Measurements from ENCODE around the gene MED17. TPM values are rescaled to one million over a fixed set of nuclear protein-coding genes. Genes with fewer than 3 reads are reported as not detected.

MED17 gene
- total RNA-seq, 1 donor from 2014 or later, result 32.4 TPM

GRCh38 chr11:93817426-93818348 lies 33.6 kb downstream of the MED17 start:
- no peak for DNase-seq

GRCh38 chr11:93819966-93820695 lies 36.0 kb downstream of the MED17 start:
- no peak for DNase-seq

- no peak for DNase-seq
Observed at GRCh38 chr11:93820847-93821246, 36.8 kb downstream of the MED17 start.

GRCh38 chr11:93821617-93822016 lies 37.5 kb downstream of the MED17 start:
- no peak for DNase-seq

- no peak for DNase-seq
Observed at GRCh38 chr11:93822359-93822758, 38.3 kb downstream of the MED17 start.

GRCh38 chr11:93823210-93823609 lies 39.1 kb downstream of the MED17 start:
- DNase-seq, result no peak

- no peak for DNase-seq
Observed at GRCh38 chr11:93827363-93827762, 43.3 kb downstream of the MED17 start.

- DNase-seq, result no peak
Observed at GRCh38 chr11:93829598-93829997, 45.5 kb downstream of the MED17 start.

- DNase-seq, result no peak
Observed at GRCh38 chr11:93831343-93832127, 47.5 kb downstream of the MED17 start.

GRCh38 chr11:93832780-93833179 lies 48.7 kb downstream of the MED17 start:
- DNase-seq, result no peak

GRCh38 chr11:93838967-93839366 lies 54.9 kb downstream of the MED17 start:
- no peak for DNase-seq

- DNase-seq, result peak; percentile 24
Observed at GRCh38 chr11:93840180-93840579, 56.1 kb downstream of the MED17 start.

- DNase-seq, result no peak
Observed at GRCh38 chr11:93840981-93841380, 56.9 kb downstream of the MED17 start.

- DNase-seq, result no peak
Observed at GRCh38 chr11:93841446-93841845, 57.4 kb downstream of the MED17 start.

- DNase-seq, result no peak
Observed at GRCh38 chr11:93842034-93842433, 58.0 kb downstream of the MED17 start.

GRCh38 chr11:93842461-93842860 lies 58.4 kb downstream of the MED17 start:
- DNase-seq, result no peak

GRCh38 chr11:93843906-93844305 lies 59.8 kb downstream of the MED17 start:
- no peak for DNase-seq

- no peak for DNase-seq
Observed at GRCh38 chr11:93844568-93844967, 60.5 kb downstream of the MED17 start.

GRCh38 chr11:93845181-93846092 lies 61.4 kb downstream of the MED17 start:
- no peak for DNase-seq

GRCh38 chr11:93846411-93846810 lies 62.3 kb downstream of the MED17 start:
- DNase-seq, result no peak

GRCh38 chr11:93849201-93849600 lies 65.1 kb downstream of the MED17 start:
- DNase-seq, result no peak
